ENCODE results near the gene TCF4. TPM values are rescaled to one million over a fixed set of nuclear protein-coding genes. Genes with fewer than 3 reads are reported as not detected.

The TCF4 gene
- total and polyA plus RNA-seq, 2 of the 13 experiments (the other 11 are each of a cell fraction or from before 2014, with no cell fraction given), result not detected

DNA sequence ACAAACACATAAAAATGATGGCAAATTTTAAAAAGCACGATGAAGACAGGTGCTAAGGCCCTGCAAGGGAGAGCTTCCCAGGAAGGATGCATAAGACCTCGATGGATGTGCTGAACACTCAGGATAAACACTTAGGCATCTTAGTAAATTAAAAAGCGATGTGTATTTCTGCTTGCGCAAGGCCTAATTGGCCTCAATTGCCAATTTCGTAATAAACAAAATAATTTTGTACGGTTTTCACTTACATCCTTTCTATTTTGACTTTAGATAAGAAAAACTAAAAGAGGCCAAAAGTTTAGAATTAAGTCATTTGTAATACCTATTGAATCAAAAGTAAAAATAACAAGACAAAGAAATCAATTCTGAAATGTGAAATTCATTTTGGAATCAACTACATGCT, 189.1 kb downstream of the TCF4 start:
- no peak for FAIRE-seq
- H3K79me2 ChIP-seq (ENCODE audit: insufficient read depth, low read length), result no peaks in the 10 kb centered on the region
- H3K4me3 ChIP-seq (replicated peaks in 1 of 3; ENCODE audit: insufficient read depth in 1 of 3, low read depth in 2 of 3, low read length in 3 of 3), result no peak overlapping the region
- H3K9ac ChIP-seq (ENCODE audit: insufficient read depth, low read depth, low read length), result no peak overlapping the region
- ChIA-PET POLR2A (no interaction called here), CTCF (ENCODE audit: low intra/inter-chr PET ratio, low total read pairs) (no interaction called here)
- H3K9me3 ChIP-seq (ENCODE audit: low read length), result no peaks in the 10 kb centered on the region
- H3K4me2 ChIP-seq (ENCODE audit: low read depth, low read length), result no peak overlapping the region
- TF ChIP-seq ZNF282 (IDR thresholded peaks at IDR 0.05; ENCODE audit: partially characterized antibody), result no peak
- no peak for TF ChIP-seq CREBL2 (CRISPR knock-in tag; IDR thresholded peaks at IDR 0.05; ENCODE audit: borderline replicate concordance)
- no peak for TF ChIP-seq POGZ (CRISPR knock-in tag; IDR thresholded peaks at IDR 0.05)
- TF ChIP-seq ZNF343 (CRISPR knock-in tag; IDR thresholded peaks at IDR 0.05), result no peak
- TF ChIP-seq, protein P1, sequence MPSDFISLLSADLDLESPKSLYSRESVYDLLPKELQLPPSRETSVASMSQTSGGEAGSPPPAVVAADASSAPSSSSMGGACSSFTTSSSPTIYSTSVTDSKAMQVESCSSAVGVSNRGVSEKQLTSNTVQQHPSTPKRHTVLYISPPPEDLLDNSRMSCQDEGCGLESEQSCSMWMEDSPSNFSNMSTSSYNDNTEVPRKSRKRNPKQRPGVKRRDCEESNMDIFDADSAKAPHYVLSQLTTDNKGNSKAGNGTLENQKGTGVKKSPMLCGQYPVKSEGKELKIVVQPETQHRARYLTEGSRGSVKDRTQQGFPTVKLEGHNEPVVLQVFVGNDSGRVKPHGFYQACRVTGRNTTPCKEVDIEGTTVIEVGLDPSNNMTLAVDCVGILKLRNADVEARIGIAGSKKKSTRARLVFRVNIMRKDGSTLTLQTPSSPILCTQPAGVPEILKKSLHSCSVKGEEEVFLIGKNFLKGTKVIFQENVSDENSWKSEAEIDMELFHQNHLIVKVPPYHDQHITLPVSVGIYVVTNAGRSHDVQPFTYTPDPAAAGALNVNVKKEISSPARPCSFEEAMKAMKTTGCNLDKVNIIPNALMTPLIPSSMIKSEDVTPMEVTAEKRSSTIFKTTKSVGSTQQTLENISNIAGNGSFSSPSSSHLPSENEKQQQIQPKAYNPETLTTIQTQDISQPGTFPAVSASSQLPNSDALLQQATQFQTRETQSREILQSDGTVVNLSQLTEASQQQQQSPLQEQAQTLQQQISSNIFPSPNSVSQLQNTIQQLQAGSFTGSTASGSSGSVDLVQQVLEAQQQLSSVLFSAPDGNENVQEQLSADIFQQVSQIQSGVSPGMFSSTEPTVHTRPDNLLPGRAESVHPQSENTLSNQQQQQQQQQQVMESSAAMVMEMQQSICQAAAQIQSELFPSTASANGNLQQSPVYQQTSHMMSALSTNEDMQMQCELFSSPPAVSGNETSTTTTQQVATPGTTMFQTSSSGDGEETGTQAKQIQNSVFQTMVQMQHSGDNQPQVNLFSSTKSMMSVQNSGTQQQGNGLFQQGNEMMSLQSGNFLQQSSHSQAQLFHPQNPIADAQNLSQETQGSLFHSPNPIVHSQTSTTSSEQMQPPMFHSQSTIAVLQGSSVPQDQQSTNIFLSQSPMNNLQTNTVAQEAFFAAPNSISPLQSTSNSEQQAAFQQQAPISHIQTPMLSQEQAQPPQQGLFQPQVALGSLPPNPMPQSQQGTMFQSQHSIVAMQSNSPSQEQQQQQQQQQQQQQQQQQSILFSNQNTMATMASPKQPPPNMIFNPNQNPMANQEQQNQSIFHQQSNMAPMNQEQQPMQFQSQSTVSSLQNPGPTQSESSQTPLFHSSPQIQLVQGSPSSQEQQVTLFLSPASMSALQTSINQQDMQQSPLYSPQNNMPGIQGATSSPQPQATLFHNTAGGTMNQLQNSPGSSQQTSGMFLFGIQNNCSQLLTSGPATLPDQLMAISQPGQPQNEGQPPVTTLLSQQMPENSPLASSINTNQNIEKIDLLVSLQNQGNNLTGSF (CRISPR knock-in tag; IDR thresholded peaks at IDR 0.05), result no peak
- no peak for TF ChIP-seq ARHGAP35 (CRISPR knock-in tag; IDR thresholded peaks at IDR 0.05; ENCODE audit: borderline replicate concordance)
- intact Hi-C loops (cut with micrococcal nuclease; ENCODE audit: unreplicated experiment) (no loop called here), in situ Hi-C loops (cut with HindIII; ENCODE audit: extremely low pct_ligation_motif_present, low pct_unique_long_range_greater_than_20kb) (no loop called here)
- H3K27ac ChIP-seq (ENCODE audit: extremely low read length, insufficient read depth, low read length), result no peak overlapping the region
- no peaks in the 10 kb centered on the region for H3K36me3 ChIP-seq (replicated peaks in 1 of 2; ENCODE audit: control insufficient read depth in 1 of 2, insufficient read depth in 2 of 2, low read length in 2 of 2)
- 24% methylated on average over 6 of the region's 6 CpGs for WGBS (ENCODE audit: low lambda C conversion rate)
- H2AFZ ChIP-seq (ENCODE audit: low read length), result no peak overlapping the region
- no peaks in the 10 kb centered on the region for H4K20me1 ChIP-seq (ENCODE audit: insufficient read depth, low read length)
- ATAC-seq, result no peak
- no TSS peak for BruUV-seq (replicated peaks)
- no peaks in the 10 kb centered on the region; a peak in 1 of 5 replicates for H3K27me3 ChIP-seq (ENCODE audit: control insufficient read depth in 1 of 2, insufficient read depth in 2 of 2, low read length in 2 of 2)
- DNase-seq (ENCODE audit: low spot score), result no peak
- H3K4me1 ChIP-seq (ENCODE audit: insufficient read depth, low read length), result no peaks in the 10 kb centered on the region

All from HepG2 (cell line).